H1 (cell line): ENCODE data around the gene EGFLAM. TPM values are rescaled to one million over a fixed set of nuclear protein-coding genes. Genes with fewer than 3 reads are reported as not detected.

ENCODE experiments used
- CTCF ChIA-PET: fragments of 300-600 bp; sonication (Branson Sonifier 250); formaldehyde crosslinking; loops from one replicate; lab custom pipeline; 2021; ENCODE audit not compliant: partially characterized antibody; lab: Charles Lee
- POLR2A ChIA-PET: fragments of 300-600 bp; sonication (Branson Sonifier 250); formaldehyde crosslinking; loops from one replicate; lab custom pipeline; 2021; ENCODE audit warnings: inconsistent platforms; ENCODE audit not compliant: partially characterized antibody; lab: Charles Lee
- DNase-seq, 2 experiments: peaks; one replicate each; pipeline versions ENCODE4 v3.0.0 to v3.0.0-alpha.2; 2010 to 2022; ENCODE audit warnings: low spot score in 2 of 2, low read depth in 1 of 2, mixed read lengths in 1 of 2
- FAIRE-seq: peaks from 2 replicates; lab custom pipeline; 2011; peaks lifted over from hg19 to GRCh38; lab: Jason Lieb, UNC
- H2AFZ ChIP-seq: 2 replicates; pipeline ENCODE4 v1.8.1; 2012; ENCODE audit warnings: low read length, inconsistent platforms
- H2AK5ac ChIP-seq: 2 replicates; pipeline ENCODE4 v1.6.1; 2013; ENCODE audit warnings: low read depth, low read length
- H2BK120ac ChIP-seq: replicated peaks from 2 replicates; pipeline ENCODE3; 2013; ENCODE audit warnings: low read depth, low read length, inconsistent platforms
- H2BK12ac ChIP-seq: 2 replicates; pipeline ENCODE4 v1.6.1; 2013; ENCODE audit warnings: low read depth, low read length
- H2BK15ac ChIP-seq: 2 replicates; pipeline ENCODE4 v1.6.1; 2013; ENCODE audit warnings: low read length
- H2BK20ac ChIP-seq: 2 replicates; pipeline ENCODE4 v1.6.1; 2013; ENCODE audit warnings: low read length
- H2BK5ac ChIP-seq: 2 replicates; pipeline ENCODE4 v1.6.1; 2013; ENCODE audit warnings: low read depth, low read length
- H3K14ac ChIP-seq: 2 replicates; pipeline ENCODE4 v1.6.1; 2013; ENCODE audit warnings: inconsistent platforms; ENCODE audit not compliant: insufficient read length
- H3K18ac ChIP-seq: 2 replicates; pipeline ENCODE4 v1.6.1; 2013; ENCODE audit warnings: low read length; ENCODE audit errors: extremely low read depth
- H3K23ac ChIP-seq: 2 replicates; pipeline ENCODE4 v1.6.1; 2013; ENCODE audit warnings: inconsistent platforms; ENCODE audit not compliant: insufficient read length
- H3K23me2 ChIP-seq: 2 replicates; pipeline ENCODE4 v1.6.1; 2013; ENCODE audit warnings: low read depth, low read length
- H3K27ac ChIP-seq: 2 replicates; pipeline ENCODE4 v1.6.1; 2011; ENCODE audit warnings: low read depth, low read length, inconsistent platforms
- H3K27me3 ChIP-seq, 4 experiments: replicated peaks in 1 of 4; 1 replicate in 1 of 4; 2 replicates in 3 of 4; pipeline versions ENCODE4 v1.6.1 to v1.8.1; 2011 to 2013; ENCODE audit warnings: low read length in 3 of 4, mild to moderate bottlenecking in 3 of 4, inconsistent platforms in 2 of 4, mixed read lengths in 2 of 4, moderate library complexity in 1 of 4; ENCODE audit not compliant: control insufficient read depth in 3 of 4, insufficient read depth in 3 of 4; ENCODE audit errors: extremely low read depth in 1 of 4
- H3K36me3 ChIP-seq, 4 experiments: 2 replicates each; pipeline versions ENCODE4 v1.6.1 to v1.8.1; 2011 to 2013; ENCODE audit warnings: mild to moderate bottlenecking in 4 of 4, low read length in 3 of 4, moderate library complexity in 2 of 4, control low read depth in 1 of 4, inconsistent platforms in 1 of 4; ENCODE audit not compliant: insufficient read depth in 4 of 4, control insufficient read depth in 2 of 4
- H3K4ac ChIP-seq: replicated peaks from 2 replicates; pipeline ENCODE3; 2013; ENCODE audit warnings: low read length, low read depth, mixed read lengths, inconsistent platforms; ENCODE audit not compliant: insufficient read length
- H3K4me1 ChIP-seq, 4 experiments: replicated peaks in 1 of 4; 1 replicate in 1 of 4; 2 replicates in 3 of 4; pipeline versions ENCODE4 v1.6.1 to v1.8.1; 2011 to 2013; ENCODE audit warnings: low read length in 3 of 4, inconsistent platforms in 2 of 4, mixed read lengths in 1 of 4; ENCODE audit not compliant: insufficient read depth in 4 of 4, control insufficient read depth in 3 of 4
- H3K4me2 ChIP-seq, 2 experiments: 2 replicates each; pipeline versions ENCODE4 v1.6.1 to v1.8.1; 2011 to 2013; ENCODE audit warnings: low read depth in 2 of 2, low read length in 2 of 2, control low read depth in 1 of 2, inconsistent platforms in 1 of 2, mild to moderate bottlenecking in 1 of 2; ENCODE audit not compliant: insufficient read depth in 1 of 2
- H3K4me3 ChIP-seq, 4 experiments: fragments of 200-600, 300-600 bp in 1 of 4; sonication (generic), shearing (Covaris generic), sonication (Bioruptor Twin) in 1 of 4; 2 replicates each; pipeline versions ENCODE4 v1.5.1 to v1.8.1; 2011 to 2016; ENCODE audit warnings: low read length in 4 of 4, low read depth in 3 of 4, control low read depth in 2 of 4, inconsistent platforms in 2 of 4, mild to moderate bottlenecking in 2 of 4, mixed read lengths in 1 of 4, moderate library complexity in 1 of 4; ENCODE audit not compliant: insufficient read depth in 2 of 4; ENCODE audit errors: extremely low read depth in 1 of 4
- H3K56ac ChIP-seq: replicated peaks from 2 replicates; pipeline ENCODE3; 2013; ENCODE audit warnings: low read depth, mild to moderate bottlenecking, mixed read lengths, low read length, inconsistent platforms; ENCODE audit not compliant: insufficient read length
- H3K79me1 ChIP-seq: 2 replicates; pipeline ENCODE4 v1.6.1; 2013; ENCODE audit warnings: low read depth, low read length, control low read depth
- H3K79me2 ChIP-seq, 2 experiments: 2 replicates each; pipeline versions ENCODE4 v1.6.1 to v1.8.1; 2012 to 2013; ENCODE audit warnings: low read length in 2 of 2, mild to moderate bottlenecking in 2 of 2, inconsistent platforms in 1 of 2; ENCODE audit not compliant: insufficient read depth in 2 of 2, control insufficient read depth in 1 of 2
- H3K9ac ChIP-seq, 4 experiments: replicated peaks in 1 of 4; 1 replicate in 1 of 4; 2 replicates in 3 of 4; pipeline versions ENCODE4 v1.6.1 to v1.8.1; 2011 to 2013; ENCODE audit warnings: low read depth in 3 of 4, low read length in 3 of 4, control low read depth in 2 of 4, mild to moderate bottlenecking in 2 of 4, moderate library complexity in 2 of 4, inconsistent platforms in 1 of 4; ENCODE audit errors: extremely low read depth in 1 of 4
- H3K9me3 ChIP-seq, 2 experiments: 2 replicates each; pipeline versions ENCODE4 v1.6.1 to v1.8.1; 2012 to 2013; ENCODE audit warnings: mild to moderate bottlenecking in 2 of 2, moderate library complexity in 2 of 2, control low read depth in 1 of 2, inconsistent platforms in 1 of 2, low read depth in 1 of 2, low read length in 1 of 2, mixed read lengths in 1 of 2; ENCODE audit not compliant: insufficient read depth in 2 of 2
- H4K20me1 ChIP-seq, 2 experiments: replicated peaks in 1 of 2; 2 replicates each; pipeline versions ENCODE3 to v1.8.1; 2011 to 2013; ENCODE audit warnings: inconsistent platforms in 2 of 2, low read length in 2 of 2, mild to moderate bottlenecking in 1 of 2; ENCODE audit not compliant: insufficient read depth in 2 of 2, control insufficient read depth in 1 of 2
- H4K5ac ChIP-seq: 2 replicates; pipeline ENCODE4 v1.6.1; 2013; ENCODE audit warnings: low read length, low read depth, mixed read lengths, inconsistent platforms; ENCODE audit not compliant: insufficient read length
- H4K8ac ChIP-seq: 2 replicates; pipeline ENCODE4 v1.8.0; 2013; ENCODE audit warnings: mild to moderate bottlenecking, moderate library complexity, low read length, inconsistent platforms; ENCODE audit not compliant: insufficient read depth; ENCODE audit errors: extremely low read depth
- H4K91ac ChIP-seq: replicated peaks from 2 replicates; pipeline ENCODE3; 2013; ENCODE audit warnings: low read length, mixed read lengths, inconsistent platforms; ENCODE audit not compliant: insufficient read length
- NANOG ChIP-seq: IDR thresholded peaks from 2 replicates; pipeline ENCODE4 v1.6.1; 2011; ENCODE audit warnings: low read length, low read depth, mild to moderate bottlenecking, inconsistent platforms; ENCODE audit not compliant: insufficient read depth, poor library complexity, severe bottlenecking
- RAD21 ChIP-seq, 2 experiments: IDR thresholded peaks in 1 of 2; conservative IDR thresholded peaks in 1 of 2; 2 replicates each; pipeline ENCODE4 v1.6.1; 2011; ENCODE audit warnings: low read depth in 2 of 2, low read length in 2 of 2, improper control_type of control experiment in 1 of 2, inconsistent platforms in 1 of 2, mild to moderate bottlenecking in 1 of 2, moderate library complexity in 1 of 2
- SIN3A ChIP-seq, 2 experiments: IDR thresholded peaks in 1 of 2; conservative IDR thresholded peaks in 1 of 2; 2 replicates each; pipeline ENCODE4 v1.6.1; 2011 to 2012; ENCODE audit warnings: low read length in 2 of 2, improper control_type of control experiment in 1 of 2, low read depth in 1 of 2, mild to moderate bottlenecking in 1 of 2
- SP1 ChIP-seq: IDR thresholded peaks from 2 replicates; pipeline ENCODE4 v1.6.1; 2011; ENCODE audit warnings: low read depth, low read length
- SUZ12 ChIP-seq: fragments of 200-600 bp; sonication (generic); IDR thresholded peaks from 2 replicates; pipeline ENCODE4 v1.6.1; 2012; ENCODE audit warnings: mild to moderate bottlenecking, inconsistent platforms, low read length, moderate library complexity, mixed read lengths
- YY1 ChIP-seq: IDR thresholded peaks from 2 replicates; pipeline ENCODE4 v1.6.1; 2011; ENCODE audit warnings: low read depth, mild to moderate bottlenecking, low read length
- ZNF274 ChIP-seq: IDR thresholded peaks from 2 replicates; pipeline ENCODE4 v1.7.0; 2012; ENCODE audit warnings: low read length, borderline replicate concordance; ENCODE audit errors: extremely low read depth
- WGBS, 2 experiments: shearing (Covaris generic) in 1 of 2; methylation state at CpG; one replicate each; pipeline versions ENCODE4 v1.1.6 to v1.1.7; 2013 to 2015; ENCODE audit warnings: low lambda C conversion rate in 2 of 2, mixed read lengths in 2 of 2, inconsistent platforms in 1 of 2, low coverage in 1 of 2, missing lambda C conversion rate in 1 of 2; ENCODE audit not compliant: insufficient replicate concordance in 2 of 2, insufficient coverage in 1 of 2, insufficient read length in 1 of 2; ENCODE audit errors: extremely low coverage in 1 of 2, missing lambda C conversion rate in 1 of 2; 5-methylcytosine and 5-hydroxymethylcytosine counted together
- polyA plus RNA-seq, 7 experiments: library from polyadenylated mRNA; depleted of rRNA in 3 of 7; stranded (reverse) in 5 of 7; unstranded in 2 of 7; fragments of >200 nt in 5 of 7; fragments of 200-250 nt in 2 of 7; gene quantifications; 1 replicate in 5 of 7; 2 replicates in 1 of 7; 4 replicates in 1 of 7; pipeline versions ENCODE4 v1.2.1 to v1.2.3, GENCODE V29; 2011 to 2013; ENCODE audit warnings: missing spikeins in 2 of 7, mixed read lengths in 2 of 7
- total RNA-seq: library from RNA; stranded (reverse); fragmentation: NEBNext Ultra II Directional; extraction: Animal tissue kit (Norgen Biotek cat#: 25700); gene quantifications from 2 replicates; pipeline ENCODE4 v1.2.1, GENCODE V29; 2021
- TF ChIP-seq, protein P1 (sequence below), 3 experiments: IDR thresholded peaks; 1 replicate in 2 of 3; 2 replicates in 1 of 3; pipeline versions ENCODE4 v1.5.1 to v1.6.1; 2011; ENCODE audit warnings: low read length in 3 of 3, mild to moderate bottlenecking in 3 of 3, inconsistent platforms in 2 of 3, low read depth in 1 of 3, moderate library complexity in 1 of 3; ENCODE audit not compliant: insufficient read depth in 1 of 3; ENCODE audit errors: control extremely low read depth in 1 of 3

The EGFLAM gene
- total and polyA plus RNA-seq, 2 of the 8 experiments (the other 6 are each of a cell fraction or from before 2014, with no cell fraction given): 0.20 to 0.24 TPM

GRCh38 chr5:38441453-38442246 is 183.3 kb downstream of the EGFLAM start:
- no peak overlapping the region for H3K18ac ChIP-seq
- H3K79me2 ChIP-seq: no peaks in the 10 kb centered on the region
- H3K23me2 ChIP-seq: no peaks in the 10 kb centered on the region
- no peak overlapping the region for H3K4me2 ChIP-seq
- H2BK120ac ChIP-seq: no peak overlapping the region
- H3K27ac ChIP-seq: no peak overlapping the region
- H4K5ac ChIP-seq: no peak overlapping the region
- H2BK15ac ChIP-seq: no peak overlapping the region
- H3K9ac ChIP-seq: no peak overlapping the region
- H3K79me1 ChIP-seq: no peaks in the 10 kb centered on the region
- no peak overlapping the region for H4K91ac ChIP-seq
- 35% methylated on average over 9 of the region's 9 CpGs; no CpG with 5 or more reads in 1 of the 2 experiments for WGBS, 2 experiments
- no peaks in the 10 kb centered on the region for H3K9me3 ChIP-seq
- ChIA-PET POLR2A (interaction anchor here (0.9 to 1.1 kb wide), 2 partner anchors 304 to 342 kb away, joined by 3 read pairs; no protein-coding TSS in a partner anchor), CTCF (interaction anchor here (0.5 to 5.4 kb wide), 95 partner anchors 9 to 639 kb away, joined by 3 to 63 read pairs (median 4); no protein-coding TSS in a partner anchor)
- H3K27me3 ChIP-seq: no peaks in the 10 kb centered on the region
- no peak overlapping the region for H3K56ac ChIP-seq
- H2BK20ac ChIP-seq: no peak overlapping the region
- no peak overlapping the region for H3K14ac ChIP-seq
- no peak overlapping the region for H3K4me3 ChIP-seq
- H2BK12ac ChIP-seq: no peak overlapping the region
- H4K20me1 ChIP-seq: no peaks in the 10 kb centered on the region
- H2BK5ac ChIP-seq: no peak overlapping the region
- no peak overlapping the region for H3K23ac ChIP-seq
- no peaks in the 10 kb centered on the region for H3K4me1 ChIP-seq
- H3K4ac ChIP-seq: no peak overlapping the region
- H2AK5ac ChIP-seq: no peak overlapping the region
- H2AFZ ChIP-seq: 0 out of 2 replicates have a peak overlapping the region, but pooled peaks have one; percentile 43
- DNase-seq: peak; percentile 70 to 89
- no peak overlapping the region for H4K8ac ChIP-seq
- no peaks in the 10 kb centered on the region for H3K36me3 ChIP-seq
- FAIRE-seq: peak; percentile 95
- peak; percentile 99 to 100 for TF ChIP-seq RAD21 (IDR thresholded peaks at IDR 0.05 in 1 of 2, conservative IDR thresholded peaks at IDR 0.05 in 1 of 2; ENCODE audit: low read depth in 2 of 2, low read length in 2 of 2)
- no peak for TF ChIP-seq SIN3A (conservative IDR thresholded peaks at IDR 0.05 in 1 of 2, IDR thresholded peaks at IDR 0.05 in 1 of 2; ENCODE audit: low read depth in 1 of 2, low read length in 2 of 2)
- peak; percentile 26 for TF ChIP-seq NANOG
- no peak for TF ChIP-seq SP1
- 0 out of 2 replicates have a peak, but pooled peaks have one; percentile 20 for TF ChIP-seq YY1
- TF ChIP-seq, protein P1, sequence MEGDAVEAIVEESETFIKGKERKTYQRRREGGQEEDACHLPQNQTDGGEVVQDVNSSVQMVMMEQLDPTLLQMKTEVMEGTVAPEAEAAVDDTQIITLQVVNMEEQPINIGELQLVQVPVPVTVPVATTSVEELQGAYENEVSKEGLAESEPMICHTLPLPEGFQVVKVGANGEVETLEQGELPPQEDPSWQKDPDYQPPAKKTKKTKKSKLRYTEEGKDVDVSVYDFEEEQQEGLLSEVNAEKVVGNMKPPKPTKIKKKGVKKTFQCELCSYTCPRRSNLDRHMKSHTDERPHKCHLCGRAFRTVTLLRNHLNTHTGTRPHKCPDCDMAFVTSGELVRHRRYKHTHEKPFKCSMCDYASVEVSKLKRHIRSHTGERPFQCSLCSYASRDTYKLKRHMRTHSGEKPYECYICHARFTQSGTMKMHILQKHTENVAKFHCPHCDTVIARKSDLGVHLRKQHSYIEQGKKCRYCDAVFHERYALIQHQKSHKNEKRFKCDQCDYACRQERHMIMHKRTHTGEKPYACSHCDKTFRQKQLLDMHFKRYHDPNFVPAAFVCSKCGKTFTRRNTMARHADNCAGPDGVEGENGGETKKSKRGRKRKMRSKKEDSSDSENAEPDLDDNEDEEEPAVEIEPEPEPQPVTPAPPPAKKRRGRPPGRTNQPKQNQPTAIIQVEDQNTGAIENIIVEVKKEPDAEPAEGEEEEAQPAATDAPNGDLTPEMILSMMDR (IDR thresholded peaks at IDR 0.05; ENCODE audit: control extremely low read depth in 1 of 3, insufficient read depth in 1 of 3, low read depth in 1 of 3, low read length in 3 of 3): peak; percentile 73 to 98 (median 97)
- TF ChIP-seq SUZ12: no peak
- no peak for TF ChIP-seq ZNF274
